ENCODE data around the gene GDF10.

DNA sequence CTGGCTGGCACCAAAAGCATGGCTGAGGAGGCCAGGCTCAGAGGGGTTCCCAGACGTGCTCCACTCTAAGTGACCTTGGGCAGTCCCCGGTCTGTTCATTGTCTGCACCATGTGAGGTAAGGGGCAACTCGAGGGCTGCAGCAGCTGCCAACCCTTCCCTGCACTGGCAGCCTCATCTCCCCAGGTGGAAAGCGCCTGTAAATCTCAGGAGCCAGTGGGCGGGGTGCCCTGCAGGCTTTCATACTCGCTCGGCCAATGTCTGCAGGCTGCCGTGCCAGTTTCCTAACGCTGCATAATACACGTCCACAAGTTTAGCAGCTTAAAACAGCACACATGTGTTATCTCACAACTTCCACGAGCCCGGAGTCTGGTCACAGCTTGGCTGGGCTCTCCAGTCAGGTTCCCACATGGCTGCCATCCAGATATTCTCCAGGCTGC lies 12.6 kb upstream of the GDF10 start:
- TF ChIP-seq EP300 (conservative IDR thresholded peaks at IDR 0.05; ENCODE audit: poor library complexity, severe bottlenecking) (no peak), POLR2AphosphoS5 (IDR thresholded peaks at IDR 0.05) (no peak)
- TF ChIP-seq, protein P1, sequence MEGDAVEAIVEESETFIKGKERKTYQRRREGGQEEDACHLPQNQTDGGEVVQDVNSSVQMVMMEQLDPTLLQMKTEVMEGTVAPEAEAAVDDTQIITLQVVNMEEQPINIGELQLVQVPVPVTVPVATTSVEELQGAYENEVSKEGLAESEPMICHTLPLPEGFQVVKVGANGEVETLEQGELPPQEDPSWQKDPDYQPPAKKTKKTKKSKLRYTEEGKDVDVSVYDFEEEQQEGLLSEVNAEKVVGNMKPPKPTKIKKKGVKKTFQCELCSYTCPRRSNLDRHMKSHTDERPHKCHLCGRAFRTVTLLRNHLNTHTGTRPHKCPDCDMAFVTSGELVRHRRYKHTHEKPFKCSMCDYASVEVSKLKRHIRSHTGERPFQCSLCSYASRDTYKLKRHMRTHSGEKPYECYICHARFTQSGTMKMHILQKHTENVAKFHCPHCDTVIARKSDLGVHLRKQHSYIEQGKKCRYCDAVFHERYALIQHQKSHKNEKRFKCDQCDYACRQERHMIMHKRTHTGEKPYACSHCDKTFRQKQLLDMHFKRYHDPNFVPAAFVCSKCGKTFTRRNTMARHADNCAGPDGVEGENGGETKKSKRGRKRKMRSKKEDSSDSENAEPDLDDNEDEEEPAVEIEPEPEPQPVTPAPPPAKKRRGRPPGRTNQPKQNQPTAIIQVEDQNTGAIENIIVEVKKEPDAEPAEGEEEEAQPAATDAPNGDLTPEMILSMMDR (IDR thresholded peaks at IDR 0.05; ENCODE audit: poor library complexity, severe bottlenecking): no peak

Data from neural cell (in vitro differentiated cells).